WERI-Rb-1 (cell line): Measurements from ENCODE around the gene DCBLD1.

Source experiments
- DNase-seq: peaks from one replicate; pipeline ENCODE4 v3.0.0-alpha.2; 2020
- H3K27ac ChIP-seq: fragments of 250-450 bp; sonication (Bioruptor Pico); 2 replicates; pipeline ENCODE4 v1.5.1; 2020; ENCODE audit warnings: mild to moderate bottlenecking, moderate library complexity
- H3K27me3 ChIP-seq: fragments of 250-450 bp; sonication (Bioruptor Pico); 2 replicates; pipeline ENCODE4 v1.5.1; 2021; ENCODE audit warnings: mild to moderate bottlenecking, low read depth, moderate library complexity; ENCODE audit not compliant: insufficient read depth, severe bottlenecking
- H3K36me3 ChIP-seq: fragments of 250-450 bp; sonication (Bioruptor Pico); 2 replicates; pipeline ENCODE4 v1.5.1; 2020; ENCODE audit warnings: mild to moderate bottlenecking, moderate library complexity
- H3K4me3 ChIP-seq: 2 replicates; pipeline ENCODE4 v1.5.1; 2011; ENCODE audit warnings: low read depth, mild to moderate bottlenecking, control low read depth, low read length
- H3K9me3 ChIP-seq: fragments of 250-450 bp; sonication (Bioruptor Pico); 2 replicates; pipeline ENCODE4 v1.5.1; 2021; ENCODE audit warnings: mild to moderate bottlenecking, moderate library complexity; ENCODE audit not compliant: severe bottlenecking
- CTCF ChIP-seq: IDR thresholded peaks from 2 replicates; pipeline ENCODE4 v1.5.1; 2011; ENCODE audit warnings: low read depth, mild to moderate bottlenecking, control low read depth, inconsistent platforms, low read length

DCBLD1 gene

GRCh38 chr6:117495869-117496268, 13.4 kb downstream of the DCBLD1 start:
- no peak overlapping the region for H3K27ac ChIP-seq
- no peaks in the 10 kb centered on the region for H3K36me3 ChIP-seq

GRCh38 chr6:117496383-117496990, 14.0 kb downstream of the DCBLD1 start:
- H3K27me3 ChIP-seq: no peaks in the 10 kb centered on the region
- H3K36me3 ChIP-seq: no peaks in the 10 kb centered on the region
- no peak overlapping the region for H3K4me3 ChIP-seq
- TF ChIP-seq CTCF: no peak
- no peak for DNase-seq
- H3K27ac ChIP-seq: no peak overlapping the region
- no peaks in the 10 kb centered on the region for H3K9me3 ChIP-seq

More at GRCh38 chr6:117495869-117496268, 13.4 kb downstream of the DCBLD1 start:
- DNase-seq: no peak
- H3K27me3 ChIP-seq: no peaks in the 10 kb centered on the region
- H3K4me3 ChIP-seq: no peak overlapping the region
- no peak for TF ChIP-seq CTCF
- no peaks in the 10 kb centered on the region for H3K9me3 ChIP-seq

GRCh38 chr6:117497237-117497636, 14.8 kb downstream of the DCBLD1 start:
- no peak for TF ChIP-seq CTCF

GRCh38 chr6:117498159-117498558, 15.7 kb downstream of the DCBLD1 start:
- no peak for DNase-seq
- Histone ChIP-seq H3K4me3 (no peak overlapping the region), H3K27me3 (no peaks in the 10 kb centered on the region), H3K27ac (no peak overlapping the region), H3K36me3 (no peaks in the 10 kb centered on the region), H3K9me3 (no peaks in the 10 kb centered on the region)
- TF ChIP-seq CTCF: no peak

More at GRCh38 chr6:117497237-117497636, 14.8 kb downstream of the DCBLD1 start:
- Histone ChIP-seq H3K4me3 (no peak overlapping the region), H3K27me3 (no peaks in the 10 kb centered on the region), H3K36me3 (no peaks in the 10 kb centered on the region), H3K27ac (no peak overlapping the region), H3K9me3 (no peaks in the 10 kb centered on the region)
- DNase-seq: no peak

GRCh38 chr6:117501722-117502121, 19.2 kb downstream of the DCBLD1 start:
- Histone ChIP-seq H3K27me3 (no peaks in the 10 kb centered on the region), H3K36me3 (no peaks in the 10 kb centered on the region), H3K27ac (no peak overlapping the region), H3K4me3 (no peak overlapping the region), H3K9me3 (no peaks in the 10 kb centered on the region)
- DNase-seq: no peak
- TF ChIP-seq CTCF: no peak

GRCh38 chr6:117502580-117502979, 20.1 kb downstream of the DCBLD1 start:
- no peaks in the 10 kb centered on the region for H3K27me3 ChIP-seq
- TF ChIP-seq CTCF: no peak

More at GRCh38 chr6:117502580-117502979, 20.1 kb downstream of the DCBLD1 start:
- DNase-seq: no peak
- Histone ChIP-seq H3K4me3 (no peak overlapping the region), H3K27ac (no peak overlapping the region), H3K9me3 (no peaks in the 10 kb centered on the region), H3K36me3 (no peaks in the 10 kb centered on the region)
